T-helper 9 cell (primary cell): ENCODE data around the gene PRR5.

ENCODE experiments used
- DNase-seq: peaks from one replicate; pipeline ENCODE4 v3.0.0-alpha.2; 2020

The PRR5 gene

GRCh38 chr22:44759430-44760310 lies 57.7 kb downstream of the PRR5 start:
- DNase-seq, result no peak

GRCh38 chr22:44760476-44760875 lies 58.5 kb downstream of the PRR5 start:
- no peak for DNase-seq

GRCh38 chr22:44761025-44761424 lies 59.0 kb downstream of the PRR5 start:
- DNase-seq, result no peak

GRCh38 chr22:44764373-44764772 lies 62.4 kb downstream of the PRR5 start:
- DNase-seq, result no peak

- DNase-seq, result no peak
These were observed 63.0 kb downstream of the PRR5 start for GRCh38 chr22:44764974-44765373.

GRCh38 chr22:44765571-44766285 lies 63.7 kb downstream of the PRR5 start:
- DNase-seq, result no peak

- no peak for DNase-seq
These were observed 71.1 kb downstream of the PRR5 start for GRCh38 chr22:44773082-44773481.

GRCh38 chr22:44775862-44776261 lies 73.9 kb downstream of the PRR5 start:
- DNase-seq, result no peak

- DNase-seq, result no peak
These were observed 74.8 kb downstream of the PRR5 start for GRCh38 chr22:44776605-44777363.

GRCh38 chr22:44777364-44777755 lies 75.4 kb downstream of the PRR5 start:
- DNase-seq, result no peak

GRCh38 chr22:44780876-44781449 lies 79.0 kb downstream of the PRR5 start:
- DNase-seq, result no peak

- DNase-seq, result no peak
These were observed 80.5 kb downstream of the PRR5 start for GRCh38 chr22:44782363-44782963.

GRCh38 chr22:44783091-44783490 lies 81.1 kb downstream of the PRR5 start:
- no peak for DNase-seq

GRCh38 chr22:44783581-44783980 lies 81.6 kb downstream of the PRR5 start:
- no peak for DNase-seq

GRCh38 chr22:44786136-44786535 lies 84.1 kb downstream of the PRR5 start:
- no peak for DNase-seq

GRCh38 chr22:44786610-44787009 lies 84.6 kb downstream of the PRR5 start:
- no peak for DNase-seq
